Vagina (tissue), 2 donors: ENCODE data around the gene MAVS. TPM values are rescaled to one million over a fixed set of nuclear protein-coding genes. Genes with fewer than 3 reads are reported as not detected.

Source experiments
- DNase-seq, 2 donors: peaks; one replicate each; pipeline ENCODE4 v3.0.0-alpha.2; 2017; ENCODE audit errors: extremely low spot score in 2 of 2
- H3K27ac ChIP-seq: fragments of 200-600 bp; sonication (generic); one replicate; pipeline ENCODE4 v1.5.1; 2019
- H3K27me3 ChIP-seq: fragments of 200-600 bp; sonication (generic); one replicate; pipeline ENCODE4 v1.5.1; 2019
- H3K36me3 ChIP-seq, 2 donors: fragments of 200-600 bp; sonication (generic); one replicate each; pipeline ENCODE4 v1.5.1; 2017 to 2019
- H3K4me1 ChIP-seq: fragments of 200-600 bp; sonication (generic); one replicate; pipeline ENCODE4 v1.5.1; 2019
- H3K4me3 ChIP-seq, 2 donors: fragments of 200-600 bp; sonication (generic); 1 replicate in 1 of 2; 2 replicates in 1 of 2; pipeline ENCODE4 v1.5.1; 2016 to 2019
- H3K9me3 ChIP-seq: fragments of 200-600 bp; sonication (generic); one replicate; pipeline ENCODE4 v1.5.1; 2019
- POLR2A ChIP-seq, 2 donors: fragments of 450-650 bp; IDR thresholded peaks; one replicate each; pipeline ENCODE4 v1.6.1; 2017; ENCODE audit warnings: antibody characterized with exemption in 2 of 2, mild to moderate bottlenecking in 2 of 2, moderate library complexity in 2 of 2
- POLR2AphosphoS5 ChIP-seq, 2 donors: sonication (generic); formaldehyde crosslinking; IDR thresholded peaks; one replicate each; pipeline ENCODE4 v1.9.0; 2017; ENCODE audit warnings: antibody characterized with exemption in 2 of 2, mild to moderate bottlenecking in 2 of 2, low read depth in 1 of 2; ENCODE audit not compliant: insufficient read depth in 1 of 2
- intact Hi-C: fragments of 100-400 bp; cut with DNase I; formaldehyde crosslinking; loops from one replicate; pipeline ENCODE4 v1.15.1; 2023
- total RNA-seq: library from RNA; depleted of rRNA; stranded (reverse); fragments of >200 nt; gene quantifications from one replicate; pipeline ENCODE4 v1.2.3, GENCODE V29; 2016
- TF ChIP-seq, protein P1 (sequence below), 3 experiments: fragments of 450-650 bp in 2 of 3; fragments of 200-600 bp in 1 of 3; sonication (generic) in 1 of 3; IDR thresholded peaks; one replicate each; pipeline ENCODE4 v1.5.1; 2017 to 2019; ENCODE audit warnings: antibody characterized with exemption in 3 of 3, mild to moderate bottlenecking in 2 of 3, moderate library complexity in 2 of 3

Gene MAVS
- total RNA-seq, 1 donor from 2014 or later: 22.1 TPM

DNA sequence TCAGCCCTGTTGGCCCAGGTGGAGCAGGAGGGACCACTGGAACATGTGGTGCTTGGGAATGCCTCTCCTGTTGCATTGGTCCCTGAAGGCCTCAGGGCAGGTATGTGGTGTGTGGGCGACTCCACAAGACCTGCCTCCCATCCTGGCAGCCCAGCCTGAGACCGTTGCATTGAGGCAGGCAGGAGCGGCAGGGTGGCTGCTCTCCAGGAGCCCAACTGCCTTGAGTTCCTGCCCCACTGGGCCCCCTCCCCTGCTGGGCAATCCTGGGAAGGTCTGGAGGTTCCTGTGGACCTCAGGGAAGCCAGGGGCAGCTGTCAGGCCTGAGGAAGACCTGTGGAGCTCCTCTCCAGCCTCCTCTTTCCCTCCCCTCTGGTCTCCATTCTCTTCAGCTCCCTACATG, 19.8 kb downstream of the MAVS start:
- Histone ChIP-seq H3K27ac (no peak overlapping the region), H3K4me3 (no peak overlapping the region), H3K27me3 (no peaks in the 10 kb centered on the region), H3K9me3 (no peaks in the 10 kb centered on the region), H3K36me3 (peaks cover 4 to 60% of the 10 kb centered on the region in 2 donors), H3K4me1 (peaks cover 4% of the 10 kb centered on the region)
- intact Hi-C loops: no loop called here
- TF ChIP-seq, protein P1, sequence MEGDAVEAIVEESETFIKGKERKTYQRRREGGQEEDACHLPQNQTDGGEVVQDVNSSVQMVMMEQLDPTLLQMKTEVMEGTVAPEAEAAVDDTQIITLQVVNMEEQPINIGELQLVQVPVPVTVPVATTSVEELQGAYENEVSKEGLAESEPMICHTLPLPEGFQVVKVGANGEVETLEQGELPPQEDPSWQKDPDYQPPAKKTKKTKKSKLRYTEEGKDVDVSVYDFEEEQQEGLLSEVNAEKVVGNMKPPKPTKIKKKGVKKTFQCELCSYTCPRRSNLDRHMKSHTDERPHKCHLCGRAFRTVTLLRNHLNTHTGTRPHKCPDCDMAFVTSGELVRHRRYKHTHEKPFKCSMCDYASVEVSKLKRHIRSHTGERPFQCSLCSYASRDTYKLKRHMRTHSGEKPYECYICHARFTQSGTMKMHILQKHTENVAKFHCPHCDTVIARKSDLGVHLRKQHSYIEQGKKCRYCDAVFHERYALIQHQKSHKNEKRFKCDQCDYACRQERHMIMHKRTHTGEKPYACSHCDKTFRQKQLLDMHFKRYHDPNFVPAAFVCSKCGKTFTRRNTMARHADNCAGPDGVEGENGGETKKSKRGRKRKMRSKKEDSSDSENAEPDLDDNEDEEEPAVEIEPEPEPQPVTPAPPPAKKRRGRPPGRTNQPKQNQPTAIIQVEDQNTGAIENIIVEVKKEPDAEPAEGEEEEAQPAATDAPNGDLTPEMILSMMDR (IDR thresholded peaks at IDR 0.05): no peak
- TF ChIP-seq POLR2AphosphoS5 (IDR thresholded peaks at IDR 0.05; ENCODE audit: insufficient read depth in 1 of 2, low read depth in 1 of 2) (no peak), POLR2A (IDR thresholded peaks at IDR 0.05) (no peak)
- DNase-seq: no peak

DNA sequence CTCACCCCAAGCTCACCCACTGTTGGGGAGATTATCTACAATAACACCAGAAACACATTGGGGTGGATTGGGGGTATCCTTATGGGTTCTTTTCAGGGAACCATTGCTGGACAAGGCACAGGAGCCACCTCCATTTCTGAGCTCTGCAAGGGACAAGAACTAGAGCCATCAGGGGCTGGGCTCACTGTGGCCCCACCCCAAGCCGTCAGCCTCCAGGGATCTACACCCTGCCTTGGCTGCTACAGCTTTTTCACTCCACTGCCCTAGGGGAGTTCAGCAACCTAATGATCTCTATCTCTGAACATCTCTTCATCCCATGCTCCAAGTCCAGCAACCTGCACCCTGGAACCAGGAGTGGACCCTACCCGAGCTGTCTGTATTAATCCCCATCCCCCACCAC, 21.2 kb downstream of the MAVS start:
- Histone ChIP-seq H3K27me3 (no peaks in the 10 kb centered on the region), H3K27ac (no peak overlapping the region), H3K9me3 (no peaks in the 10 kb centered on the region), H3K36me3 (peaks cover 4 to 46% of the 10 kb centered on the region in 2 donors), H3K4me1 (peaks cover 6% of the 10 kb centered on the region), H3K4me3 (no peak overlapping the region)
- intact Hi-C loops: no loop called here
- TF ChIP-seq, protein P1 (IDR thresholded peaks at IDR 0.05): no peak
- TF ChIP-seq POLR2AphosphoS5 (IDR thresholded peaks at IDR 0.05; ENCODE audit: insufficient read depth in 1 of 2, low read depth in 1 of 2) (no peak), POLR2A (IDR thresholded peaks at IDR 0.05) (no peak)
- DNase-seq: no peak

DNA sequence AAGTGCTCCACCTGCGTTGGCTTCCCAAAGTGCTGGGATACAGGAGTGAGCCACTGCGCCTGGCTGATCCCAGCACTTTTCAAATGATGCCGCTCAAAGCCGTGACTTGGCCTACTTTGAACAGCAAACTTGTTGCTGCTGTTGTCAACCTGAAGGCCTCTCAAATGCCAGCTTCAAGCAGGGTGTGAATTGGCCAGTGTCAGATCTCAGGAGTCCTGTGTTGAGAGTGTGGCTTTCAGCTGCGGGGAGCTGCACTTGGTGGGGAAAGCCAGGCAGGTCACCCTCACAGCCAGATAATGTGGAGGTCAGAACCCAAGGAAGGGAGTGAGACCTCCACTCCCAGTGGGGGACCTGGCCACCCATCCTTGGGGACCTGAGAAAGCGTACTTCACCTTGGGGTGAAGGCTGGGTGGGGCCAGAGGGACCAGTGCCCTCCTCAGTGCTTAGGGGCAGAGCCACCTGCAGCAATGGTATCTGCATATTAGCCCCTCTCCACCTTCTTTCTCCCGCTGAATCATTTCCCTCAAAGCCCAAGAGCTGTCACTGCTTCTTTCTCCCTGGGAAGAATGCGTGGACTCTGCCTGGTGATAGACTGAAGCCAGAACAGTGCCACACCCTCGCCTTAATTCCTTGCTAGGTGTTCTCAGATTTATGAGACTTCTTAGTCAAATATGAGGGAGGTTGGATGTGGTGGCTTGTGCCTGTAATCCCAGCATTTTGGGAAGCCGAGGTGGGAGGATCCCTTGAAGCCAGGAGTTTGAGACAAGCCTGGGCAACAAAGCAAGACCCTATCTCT, 23.4 kb downstream of the MAVS start:
- no peak for DNase-seq
- intact Hi-C loops: no loop called here
- Histone ChIP-seq H3K36me3 (peaks cover 0 to 37% of the 10 kb centered on the region in 2 donors), H3K9me3 (no peaks in the 10 kb centered on the region), H3K27ac (no peak overlapping the region), H3K27me3 (no peaks in the 10 kb centered on the region), H3K4me1 (peaks cover 18% of the 10 kb centered on the region), H3K4me3 (no peak overlapping the region)
- no peak for TF ChIP-seq POLR2AphosphoS5 (IDR thresholded peaks at IDR 0.05; ENCODE audit: insufficient read depth in 1 of 2, low read depth in 1 of 2)
- TF ChIP-seq, protein P1 (IDR thresholded peaks at IDR 0.05): no peak
- no peak for TF ChIP-seq POLR2A (IDR thresholded peaks at IDR 0.05)

DNA sequence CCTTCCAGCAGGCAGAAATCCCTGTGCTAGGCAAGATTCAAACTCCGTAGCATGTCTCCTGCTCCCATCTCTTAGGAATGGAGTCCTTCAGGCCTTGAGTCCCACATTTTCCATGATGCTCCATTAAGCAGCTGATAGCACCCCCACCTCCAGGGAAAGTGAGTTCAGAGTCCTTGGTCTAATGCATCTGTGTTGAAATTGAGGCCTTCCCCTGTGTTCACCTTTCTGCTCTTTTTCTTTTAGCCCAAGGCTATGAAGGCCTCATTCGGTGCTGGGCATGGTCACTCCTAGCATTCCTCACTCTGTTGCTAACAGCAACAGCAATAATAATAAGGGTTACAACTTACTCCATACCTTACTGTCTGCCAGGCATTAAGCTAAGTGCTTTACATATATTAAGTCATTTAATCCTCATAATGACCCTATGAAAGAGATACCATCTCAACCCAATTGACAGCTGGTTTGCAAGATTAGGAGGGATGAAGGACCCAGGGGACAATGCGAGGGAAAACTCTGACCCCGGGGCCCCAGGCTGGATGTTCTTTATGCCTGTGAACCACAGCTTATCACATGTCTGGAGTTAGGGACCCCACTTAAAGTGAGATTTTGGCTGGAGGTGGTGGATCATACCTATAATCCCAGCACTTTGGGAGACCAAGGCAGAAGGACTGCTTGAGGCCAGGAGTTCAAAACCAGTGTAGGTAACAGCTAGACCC, 25.1 kb downstream of the MAVS start:
- peaks cover 0 to 24% of the 10 kb centered on the region in 2 donors for H3K36me3 ChIP-seq
- no peaks in the 10 kb centered on the region for H3K27me3 ChIP-seq
- no peaks in the 10 kb centered on the region for H3K9me3 ChIP-seq
- no peak for DNase-seq
- TF ChIP-seq POLR2AphosphoS5 (IDR thresholded peaks at IDR 0.05; ENCODE audit: insufficient read depth in 1 of 2, low read depth in 1 of 2) (no peak), POLR2A (IDR thresholded peaks at IDR 0.05) (no peak)
- TF ChIP-seq, protein P1 (IDR thresholded peaks at IDR 0.05): no peak
- peaks cover 21% of the 10 kb centered on the region for H3K4me1 ChIP-seq
- no peak overlapping the region for H3K27ac ChIP-seq
- no peak overlapping the region for H3K4me3 ChIP-seq
- intact Hi-C loops: no loop called here

DNA sequence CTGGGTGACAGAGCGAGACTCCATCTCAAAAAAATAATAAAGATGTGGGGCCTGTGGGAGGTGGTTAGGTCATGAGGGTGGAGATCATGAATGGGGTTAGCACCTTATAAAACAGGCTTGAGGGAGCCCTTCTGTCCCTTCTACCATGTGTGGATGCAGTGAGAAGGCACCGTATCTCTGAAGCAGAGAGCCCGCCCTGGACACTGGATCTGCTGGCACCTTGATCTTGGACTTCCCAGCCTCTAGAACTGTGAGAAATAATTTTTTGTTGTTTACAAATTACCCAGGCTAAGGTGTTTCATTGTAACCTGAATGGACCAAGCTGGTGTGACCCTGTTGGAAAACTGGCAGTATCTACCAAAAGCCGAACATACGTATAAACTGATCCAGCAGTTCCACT, 26.9 kb downstream of the MAVS start:
- H3K4me1 ChIP-seq: peaks cover 21% of the 10 kb centered on the region
- no peak overlapping the region for H3K27ac ChIP-seq
- TF ChIP-seq, protein P1 (IDR thresholded peaks at IDR 0.05): no peak
- TF ChIP-seq POLR2A (IDR thresholded peaks at IDR 0.05) (no peak), POLR2AphosphoS5 (IDR thresholded peaks at IDR 0.05; ENCODE audit: insufficient read depth in 1 of 2, low read depth in 1 of 2) (no peak)
- no peaks in the 10 kb centered on the region for H3K27me3 ChIP-seq
- H3K9me3 ChIP-seq: no peaks in the 10 kb centered on the region
- no peak overlapping the region for H3K4me3 ChIP-seq
- DNase-seq: no peak
- intact Hi-C loops: no loop called here
- H3K36me3 ChIP-seq: peaks cover 0 to 20% of the 10 kb centered on the region in 2 donors
